Measurements from ENCODE around the gene HEBP1.
"Not testable (repeated sequence)": the region's sequence is repeated elsewhere in the genome, so short reads cannot be mapped to it uniquely, and the experiment has no call there.

Gene HEBP1, protein sequence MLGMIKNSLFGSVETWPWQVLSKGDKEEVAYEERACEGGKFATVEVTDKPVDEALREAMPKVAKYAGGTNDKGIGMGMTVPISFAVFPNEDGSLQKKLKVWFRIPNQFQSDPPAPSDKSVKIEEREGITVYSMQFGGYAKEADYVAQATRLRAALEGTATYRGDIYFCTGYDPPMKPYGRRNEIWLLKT

DNA sequence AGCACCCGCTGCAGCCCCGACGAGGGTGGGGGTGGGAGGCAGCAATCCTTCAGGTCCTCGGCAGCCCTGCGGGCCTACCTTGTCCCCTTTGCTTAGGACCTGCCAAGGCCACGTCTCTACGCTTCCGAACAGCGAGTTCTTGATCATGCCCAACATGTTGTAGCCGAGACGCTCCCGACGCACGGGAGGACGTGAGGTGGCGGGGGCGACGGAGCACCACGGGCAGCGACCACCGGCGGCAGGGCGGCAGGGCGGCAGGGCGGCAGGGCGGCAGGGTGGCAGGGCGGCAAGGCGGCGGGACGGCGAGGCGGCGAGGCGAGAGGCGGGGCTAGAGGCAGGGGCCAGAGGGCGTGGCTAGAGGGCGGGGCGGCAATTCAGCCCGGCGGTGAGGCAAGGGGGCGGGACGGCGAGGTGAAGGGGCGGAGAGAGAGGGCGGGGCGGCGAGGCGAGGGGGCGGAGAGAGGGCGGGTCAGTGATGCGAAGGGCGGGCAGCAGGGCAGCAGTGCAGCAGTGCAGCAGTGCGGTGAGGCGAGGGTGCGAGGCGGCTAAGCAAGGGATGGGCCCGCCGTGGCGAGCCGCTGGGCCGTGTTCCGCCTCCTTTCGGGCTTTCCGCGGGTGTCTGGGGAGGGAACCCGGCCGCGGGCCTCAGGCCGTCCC is at the start of gene HEBP1:
HEBP1 (minus strand) TSS at position 307 of the 657 bp plus-strand sequence; CDS start at position 156, 151 bp downstream.
- DNase-seq = peak; percentile 90

DNA sequence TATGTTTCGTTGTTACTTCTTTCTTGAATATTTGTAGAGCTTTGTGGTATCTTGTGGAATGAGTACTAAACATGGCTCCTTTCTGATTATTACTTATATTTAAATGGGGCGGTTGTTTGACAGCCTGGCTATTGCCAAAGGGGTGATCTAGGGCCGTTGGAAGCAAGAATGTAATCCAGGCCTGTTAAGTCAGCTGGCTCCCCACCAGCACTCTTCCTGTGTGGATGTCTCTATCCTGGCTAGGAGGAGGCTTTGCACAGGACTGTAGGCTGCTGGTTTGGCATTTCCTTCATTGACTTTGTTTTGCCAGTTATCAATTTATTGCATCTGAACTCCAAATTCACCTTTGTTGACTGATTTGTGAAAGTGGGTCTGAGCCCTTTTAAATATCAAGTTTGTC is 49.8 kb upstream of the HEBP1 start:
- DNase-seq = no peak

DNA sequence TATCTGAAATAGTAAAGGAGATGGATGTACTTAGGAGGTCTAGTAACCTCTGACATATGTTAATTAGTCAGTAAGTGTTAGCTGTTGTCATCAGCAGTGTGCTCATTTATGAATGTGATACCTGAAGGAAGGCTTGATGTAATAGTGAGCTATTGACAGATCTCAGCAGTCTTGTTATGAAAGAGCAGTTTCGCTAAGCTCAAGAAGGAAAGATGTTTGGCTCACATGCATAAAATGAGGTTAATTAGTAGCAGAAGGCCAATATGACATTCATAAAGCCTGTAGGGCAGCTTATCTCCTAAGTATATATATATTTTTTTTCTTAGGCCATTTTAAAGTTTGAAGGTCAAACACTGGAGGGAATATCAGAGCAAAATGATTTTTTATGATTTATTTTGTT is 46.9 kb upstream of the HEBP1 start:
- no peak for DNase-seq

DNA sequence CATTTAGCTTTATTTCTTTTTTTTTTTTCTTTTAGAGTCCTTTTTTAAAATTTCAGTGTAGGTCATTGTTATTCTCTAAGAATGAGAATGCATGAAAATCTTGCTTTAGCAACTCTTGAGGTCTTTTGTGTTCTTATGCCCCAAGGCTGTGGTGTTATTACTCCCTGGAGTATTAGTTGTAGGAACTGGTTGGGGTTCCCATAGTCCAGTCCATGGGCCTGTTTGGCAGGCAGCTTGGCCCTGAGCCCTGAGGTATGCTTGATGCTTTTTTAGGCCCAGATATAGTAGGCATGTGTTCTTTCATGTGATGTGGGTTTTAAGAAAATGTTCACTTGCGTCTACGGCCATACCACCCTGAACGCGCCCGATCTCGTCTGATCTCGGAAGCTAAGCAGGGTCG is 45.8 kb upstream of the HEBP1 start:
- DNase-seq = no peak

DNA sequence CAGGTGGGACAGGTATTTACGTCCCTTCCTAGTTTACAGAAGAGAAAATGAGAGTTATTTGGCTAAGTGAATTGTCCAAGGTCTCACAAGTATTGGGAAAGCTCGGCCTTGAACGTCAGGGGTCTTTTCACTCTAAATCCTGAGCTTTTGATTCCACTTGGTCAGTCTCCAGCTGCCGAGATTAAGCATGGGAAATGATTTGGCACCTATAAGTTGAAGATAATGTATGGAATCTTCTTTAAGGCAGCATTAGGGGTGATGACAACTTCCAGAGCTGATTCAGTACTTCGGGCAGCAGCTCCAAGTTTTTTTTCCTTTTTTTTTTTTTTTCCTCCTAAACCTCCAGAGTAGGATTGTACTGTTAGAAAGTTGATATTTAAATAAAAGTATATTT is 44.8 kb upstream of the HEBP1 start:
- no peak for DNase-seq

DNA sequence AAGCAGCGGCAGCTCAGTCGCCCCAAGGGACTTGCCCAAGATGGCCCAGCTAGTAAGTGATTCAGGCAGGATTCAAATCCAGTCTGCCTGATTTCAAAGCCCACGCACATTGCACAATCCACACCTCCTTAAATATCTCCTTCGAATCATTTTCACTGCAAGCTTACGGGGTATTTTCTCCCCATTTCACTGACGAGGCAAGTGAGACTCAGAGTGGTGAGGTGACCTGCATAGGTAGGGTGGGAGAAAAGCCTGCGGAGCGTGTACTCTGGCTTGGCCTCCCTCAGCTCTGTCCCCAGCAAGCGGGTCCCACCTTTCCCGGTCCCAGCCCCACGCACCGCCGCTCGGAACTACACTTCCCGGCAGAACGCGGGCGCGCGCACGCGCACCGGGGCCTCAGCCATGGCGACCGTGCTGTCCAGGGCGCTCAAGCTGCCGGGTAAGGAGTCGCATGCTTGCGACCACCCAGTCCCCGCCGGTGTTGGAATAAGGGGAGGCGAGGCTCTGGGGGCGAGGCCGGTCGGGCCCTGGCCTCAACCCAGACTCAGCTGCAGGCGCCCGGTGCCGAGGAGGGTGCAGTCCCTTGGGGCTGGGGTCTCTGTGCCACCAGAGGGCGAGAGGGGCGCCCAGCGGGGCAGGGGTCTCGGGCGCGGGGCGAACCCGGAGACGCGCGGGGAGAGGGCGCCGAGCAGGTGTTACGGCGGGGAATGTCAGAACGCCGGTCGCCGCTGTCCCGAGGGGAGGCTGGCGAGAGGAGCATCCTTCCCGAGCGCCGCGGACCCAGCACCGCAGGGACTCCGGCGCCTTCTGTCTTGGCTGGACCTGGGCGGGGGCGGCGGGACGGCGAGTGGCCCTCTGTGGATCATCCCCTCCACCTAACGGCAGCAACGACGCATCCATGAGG is 44.2 kb upstream of the HEBP1 start, which contains the start of gene FAM234B:
FAM234B (plus strand) TSS at position 380 of the 904 bp plus-strand sequence; CDS start at position 403, 23 bp downstream.
- DNase-seq = peak; percentile 78

DNA sequence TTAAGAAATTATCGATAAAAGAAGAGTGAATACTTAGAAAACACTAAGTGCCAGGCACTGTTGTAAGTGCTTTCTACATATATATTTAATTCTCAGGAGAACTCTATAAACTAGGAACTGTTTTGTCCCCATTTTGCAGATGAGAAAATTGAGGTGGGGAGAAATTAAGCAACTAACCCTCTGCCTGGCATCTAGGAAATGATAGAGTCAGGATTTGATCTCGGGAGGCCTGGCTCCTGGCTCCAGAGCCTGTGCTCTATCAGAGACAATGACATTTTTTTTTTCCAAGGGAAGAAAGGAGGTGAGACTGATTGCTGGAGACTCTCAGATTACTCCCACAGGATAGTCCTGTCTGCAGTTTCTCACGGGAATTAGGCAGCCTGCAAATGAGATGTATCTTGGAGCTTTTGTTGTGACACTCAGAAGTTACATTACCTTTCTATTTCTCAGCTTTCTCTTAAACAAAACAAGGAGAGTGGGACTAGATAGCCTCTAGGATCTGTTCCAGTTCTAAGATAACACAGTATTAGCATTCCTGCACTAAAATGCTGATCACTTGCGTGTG is 42.7 kb upstream of the HEBP1 start:
- no peak for DNase-seq

DNA sequence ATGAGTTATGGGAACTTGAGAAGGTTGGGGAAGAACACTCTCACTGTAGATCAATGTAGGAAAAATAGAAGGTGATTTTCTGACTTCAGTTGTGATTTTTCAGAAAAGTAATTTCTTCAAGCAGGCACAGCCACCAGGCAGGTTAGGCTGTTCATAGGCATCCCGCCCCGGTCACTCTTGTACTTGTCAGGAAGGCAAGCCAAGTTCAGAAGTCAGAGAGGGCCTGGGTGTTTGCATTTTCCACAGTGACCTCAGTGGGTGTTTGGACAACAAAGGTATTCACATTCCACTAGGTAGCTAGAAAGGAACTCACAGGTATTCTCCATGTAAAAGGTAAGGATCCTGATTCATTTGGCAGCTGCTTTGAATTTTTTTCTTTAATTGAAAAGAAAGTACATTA is 41.2 kb upstream of the HEBP1 start:
- DNase-seq = no peak

DNA sequence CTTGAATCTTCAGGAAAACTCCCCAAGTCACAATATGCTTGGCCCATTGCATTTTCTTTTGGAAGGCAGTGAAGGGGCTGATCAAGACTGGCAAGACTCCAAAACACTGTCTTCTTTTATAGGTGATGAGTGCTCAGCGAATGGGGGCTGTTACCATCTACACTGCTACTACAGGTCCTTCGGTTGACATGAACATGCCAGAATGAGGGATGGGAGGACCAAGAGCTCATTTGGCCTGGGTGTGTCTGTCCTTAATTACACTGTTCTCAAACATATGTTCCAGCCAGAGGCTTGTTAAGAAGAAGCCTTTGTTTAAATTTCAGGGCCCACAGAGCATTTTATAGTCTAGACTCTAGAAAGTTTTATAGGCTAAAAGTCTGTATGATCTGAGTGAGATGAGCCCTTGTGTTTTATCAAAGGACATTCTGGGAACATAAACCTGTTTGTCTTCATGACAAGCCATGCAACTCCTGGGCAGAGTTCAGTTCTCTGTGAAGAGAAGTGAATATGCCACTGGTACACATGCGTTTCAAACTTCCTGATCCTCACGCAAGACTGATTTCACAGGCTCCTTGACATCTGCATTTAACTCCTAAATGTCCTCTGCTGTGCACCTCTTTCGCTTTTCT is 39.4 kb upstream of the HEBP1 start:
- DNase-seq = no peak

DNA sequence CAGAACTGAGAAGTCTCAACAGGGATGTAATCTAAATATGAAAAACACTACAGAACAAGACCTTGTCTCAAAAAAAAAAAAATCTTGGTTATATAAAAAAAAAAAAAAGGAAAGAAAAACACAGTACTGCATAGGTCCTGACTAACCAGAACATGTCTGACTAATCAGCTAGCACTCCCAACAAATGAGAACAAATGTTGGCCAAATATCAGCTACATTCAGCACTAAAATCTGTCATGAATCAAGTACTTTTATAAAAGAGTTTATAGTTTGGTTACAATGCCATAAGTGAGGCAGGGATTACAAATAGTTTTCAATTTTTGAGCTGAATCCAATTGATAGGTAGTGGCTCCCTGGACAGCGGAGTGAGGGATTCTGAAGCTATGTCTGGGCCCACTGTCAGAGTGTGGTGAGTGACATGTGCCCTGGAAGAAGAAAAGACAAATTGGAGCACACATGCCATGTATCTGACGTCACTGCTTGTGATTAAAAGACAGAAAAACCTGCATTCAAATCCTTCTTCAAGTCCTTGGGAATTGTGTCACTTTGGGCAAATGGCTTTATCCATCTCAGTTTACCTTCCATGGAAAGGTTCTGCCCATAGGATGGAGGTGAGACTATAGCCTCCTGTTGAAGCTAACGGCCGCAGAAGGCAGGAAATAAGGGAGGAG is 38.6 kb upstream of the HEBP1 start:
- no peak for DNase-seq

DNA sequence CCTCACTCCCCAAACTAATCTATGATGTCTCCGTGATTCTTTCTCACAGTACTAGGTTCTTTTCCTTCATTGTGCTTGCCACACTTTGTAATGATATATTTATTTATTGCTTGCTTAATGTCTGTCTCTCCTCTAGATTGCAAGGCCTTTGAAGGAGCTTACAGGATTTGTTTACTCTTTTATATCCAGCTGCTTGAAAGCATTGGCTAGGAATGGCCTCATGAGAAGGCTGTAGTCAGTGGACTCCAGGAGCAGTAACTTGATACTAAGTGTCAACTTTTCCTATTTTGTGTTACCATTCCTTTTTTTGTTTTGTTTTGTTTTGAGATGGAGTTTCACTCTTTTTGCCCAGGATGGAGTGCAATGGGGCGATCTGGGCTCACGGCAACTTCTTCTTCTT is 36.8 kb upstream of the HEBP1 start:
- DNase-seq = no peak

DNA sequence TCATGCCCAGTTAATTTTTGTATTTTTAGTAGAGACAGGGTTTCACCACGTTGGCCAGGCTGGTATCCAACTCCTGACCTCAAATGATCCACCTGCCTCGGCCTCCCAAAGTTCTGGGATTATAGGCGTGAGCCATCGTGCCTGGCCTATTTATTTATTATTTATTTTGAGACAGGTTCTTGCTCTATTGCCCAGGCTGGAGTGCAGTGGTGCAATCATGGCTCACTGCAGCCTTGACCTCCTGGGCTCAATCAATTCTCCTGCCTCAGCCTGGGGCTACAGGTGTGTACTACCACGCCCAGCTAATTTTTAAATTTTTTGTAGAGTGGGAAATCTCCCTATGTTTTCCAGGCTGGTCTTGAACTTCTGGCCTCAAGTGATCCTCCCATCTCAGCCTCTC is 35.3 kb upstream of the HEBP1 start:
- not testable (repeated sequence) for DNase-seq

DNA sequence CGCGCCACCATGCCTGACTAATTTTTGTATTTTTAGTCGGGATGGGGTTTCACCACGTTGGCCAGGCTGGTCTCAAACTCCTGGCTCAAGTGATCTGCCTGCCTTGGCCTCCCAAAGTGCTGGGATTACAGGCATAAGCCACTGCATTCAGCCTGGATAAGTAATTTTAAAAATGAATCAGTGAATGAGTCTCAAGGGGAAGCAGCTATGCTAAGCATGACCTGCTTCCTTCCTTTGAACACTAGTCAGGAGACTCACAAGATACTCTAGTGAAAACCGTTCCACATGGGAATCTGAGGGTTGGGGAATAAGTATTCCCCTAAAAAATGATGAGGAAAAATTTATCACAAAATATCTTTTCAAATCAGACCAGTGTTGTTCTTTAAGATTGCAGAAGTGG is 33.4 kb upstream of the HEBP1 start:
- DNase-seq = no peak

DNA sequence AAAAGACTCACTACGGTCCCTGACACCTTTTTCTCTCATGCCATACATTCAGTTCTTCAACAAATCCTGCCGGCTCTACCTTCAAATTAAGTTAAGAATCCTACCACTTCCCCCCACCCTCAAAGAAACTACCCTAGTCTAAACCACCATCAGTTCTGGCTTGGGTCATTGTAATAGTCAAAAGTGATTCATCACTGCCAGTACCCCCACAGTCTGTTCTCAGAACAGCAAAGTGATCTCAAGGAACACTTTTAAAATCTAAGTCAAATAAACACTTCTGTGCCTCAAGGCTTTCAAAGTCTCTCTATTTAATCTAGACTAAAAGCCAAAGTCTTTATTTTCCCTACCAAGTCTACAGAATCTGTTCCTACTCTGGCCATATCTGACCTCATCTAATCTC is 32.1 kb upstream of the HEBP1 start:
- no peak for DNase-seq

DNA sequence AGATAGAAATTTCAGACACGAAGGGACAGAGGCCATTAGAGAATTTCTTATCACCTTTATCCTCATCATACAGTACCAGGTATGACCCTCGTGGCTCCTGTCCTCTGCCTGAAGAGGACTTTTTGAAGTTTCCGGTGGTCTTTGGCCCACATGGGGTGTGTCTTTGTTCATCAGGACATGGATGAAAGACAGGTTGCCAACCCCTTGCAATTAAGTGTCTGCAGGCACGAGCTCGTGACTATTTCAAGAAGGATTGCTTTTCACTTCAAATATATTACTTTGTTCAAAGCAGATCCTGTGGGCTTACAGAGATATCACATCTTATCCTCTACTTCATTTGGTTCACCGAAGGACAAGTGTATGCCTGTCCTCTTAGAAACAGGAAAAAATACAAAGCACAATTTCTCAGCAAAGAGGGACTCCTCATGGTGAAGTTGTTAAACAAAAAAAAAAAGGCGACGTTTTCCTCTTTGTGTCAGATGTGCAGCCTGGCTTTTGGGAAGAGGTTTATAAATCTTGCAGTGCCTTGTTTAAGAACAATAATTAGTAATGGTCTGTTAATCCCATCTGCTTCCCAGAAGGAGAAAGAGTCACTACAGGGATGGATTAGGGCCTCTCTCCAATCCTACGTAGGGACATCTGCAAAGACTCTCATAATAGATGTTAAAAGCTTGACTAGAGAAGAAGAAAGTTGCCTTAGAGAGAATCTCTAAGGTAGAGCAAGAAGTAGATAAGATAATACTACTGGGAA is 30.7 kb upstream of the HEBP1 start:
- no peak for DNase-seq

DNA sequence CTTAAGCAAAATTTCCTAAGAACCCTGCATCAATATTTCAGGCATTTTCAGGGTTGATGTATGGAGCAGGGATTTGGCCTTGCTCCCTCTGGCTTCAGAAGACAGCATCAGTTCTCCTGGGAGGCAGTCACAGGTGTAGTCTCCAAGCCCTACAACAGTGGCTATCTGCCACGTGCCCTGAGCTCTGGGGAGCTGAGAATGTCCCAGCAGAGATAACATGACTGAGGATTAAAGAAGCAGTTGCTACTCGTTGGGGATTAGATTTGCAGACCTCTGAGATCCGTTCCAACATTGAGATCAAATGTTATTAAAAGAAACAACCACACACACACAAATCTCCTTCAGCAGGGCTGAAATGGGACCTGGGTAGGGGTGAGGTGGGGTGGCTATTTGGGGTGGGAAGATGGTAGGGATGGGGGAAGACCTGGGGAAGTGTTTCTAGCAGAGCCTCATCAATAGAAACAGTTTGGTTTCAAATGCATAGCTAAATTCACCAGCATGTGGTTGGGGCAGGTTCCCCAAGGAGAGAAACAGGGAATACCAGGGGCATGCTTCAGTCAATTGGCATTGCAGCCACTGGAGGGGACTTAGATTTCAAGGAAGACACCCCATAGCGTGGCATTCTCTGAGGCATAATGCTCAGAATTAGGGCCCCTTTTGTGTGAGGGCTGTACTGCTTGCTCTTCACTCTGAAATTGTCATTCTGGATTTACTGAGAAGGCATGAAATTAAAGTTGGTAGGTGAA is 28.9 kb upstream of the HEBP1 start:
- no peak for DNase-seq

DNA sequence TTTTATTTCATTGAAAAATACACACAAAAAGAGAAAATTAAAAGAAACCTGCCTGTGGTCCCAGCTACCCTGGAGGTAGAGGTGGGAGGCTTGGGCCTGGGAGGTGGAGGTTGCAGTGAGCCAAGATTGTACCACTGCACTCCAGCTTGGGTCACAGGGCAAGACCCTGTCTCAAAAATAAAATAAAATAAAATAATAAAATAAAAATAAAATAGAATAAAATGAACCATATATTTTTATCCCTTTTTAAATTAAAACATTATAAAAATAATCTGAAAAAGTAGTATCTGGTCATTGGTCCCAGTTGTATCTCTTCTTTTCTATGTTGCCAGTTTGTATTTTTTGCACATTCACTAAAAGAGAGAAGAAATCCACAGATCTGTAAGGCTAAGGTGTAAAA is 27.4 kb upstream of the HEBP1 start:
- no peak for DNase-seq

DNA sequence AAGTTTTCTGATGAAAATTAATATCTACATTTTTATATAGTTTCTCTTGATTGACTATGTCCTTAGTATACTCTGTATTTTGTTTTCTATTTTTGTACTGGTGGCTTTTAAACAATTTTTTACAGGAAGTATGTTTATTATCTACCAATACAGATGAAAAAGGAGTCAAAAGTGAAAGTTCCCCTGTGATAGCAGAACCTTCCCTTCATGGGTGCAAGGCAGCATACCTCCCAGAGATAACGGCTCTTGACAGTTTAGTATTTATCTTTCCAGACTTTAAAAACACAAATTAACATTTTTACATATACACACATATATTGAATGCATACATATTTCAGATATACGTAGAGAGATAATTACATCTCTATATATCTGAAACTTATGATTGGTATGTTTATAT is 27.0 kb upstream of the HEBP1 start:
- no peak for DNase-seq

DNA sequence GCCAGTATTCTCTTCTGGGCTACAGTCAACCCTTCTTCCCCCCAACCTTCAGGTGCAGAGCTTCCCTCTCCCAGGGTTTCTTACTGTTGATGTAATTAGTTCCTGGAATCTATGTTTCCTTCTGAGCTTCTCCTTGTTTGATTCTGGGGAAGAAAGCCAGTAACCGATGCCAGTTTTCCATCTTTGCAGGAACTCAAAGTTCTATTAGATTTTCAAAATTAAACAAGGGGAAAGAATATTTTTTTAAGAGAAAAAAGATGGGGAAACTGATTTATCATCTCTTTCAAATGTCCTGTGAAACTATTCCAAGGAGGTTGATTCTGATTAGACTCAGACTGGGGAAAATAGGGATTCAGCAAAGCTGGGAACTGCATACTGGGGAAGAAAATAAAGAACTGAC is 26.2 kb upstream of the HEBP1 start:
- DNase-seq = no peak

DNA sequence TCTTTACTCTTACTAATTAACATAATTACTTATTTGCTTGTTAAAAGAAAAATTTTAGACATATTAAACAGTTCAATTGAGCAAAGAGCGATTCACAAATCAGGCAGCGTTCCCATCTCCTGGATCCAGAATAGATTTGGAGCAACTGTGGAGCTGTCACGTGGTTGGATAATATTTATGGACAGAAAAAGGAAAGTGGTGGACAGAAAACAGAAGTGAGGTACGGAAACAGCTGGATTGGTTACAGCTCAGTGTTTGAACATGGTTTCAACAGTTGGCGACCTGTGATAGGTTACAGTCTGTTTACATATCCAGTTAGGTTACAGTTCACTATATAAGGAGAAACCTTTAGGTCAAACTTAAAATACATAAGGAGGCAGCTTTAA is 24.5 kb upstream of the HEBP1 start:
- DNase-seq = no peak
